ENCODE results near the gene CRHR1.

CRHR1 gene

DNA sequence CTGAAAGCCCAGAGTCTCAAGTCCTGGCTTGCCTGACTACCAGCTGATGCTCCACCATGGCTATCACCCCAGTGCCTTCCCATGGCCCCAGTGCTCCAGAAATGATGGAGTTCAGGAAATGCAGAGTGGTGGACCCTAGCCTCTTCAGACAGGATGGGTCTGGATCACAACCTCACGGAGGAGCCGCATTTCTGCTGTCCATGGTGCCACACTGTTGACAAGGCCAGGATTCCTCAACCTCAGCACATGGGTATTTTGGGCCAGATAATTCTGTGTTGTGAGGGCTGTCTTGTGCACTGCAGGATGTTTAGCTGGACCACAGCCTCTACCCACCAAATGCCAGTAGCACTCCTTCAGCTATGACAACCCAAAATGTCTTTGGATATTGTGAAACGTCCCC lies 6.7 kb upstream of the CRHR1 start:
- DNase-seq (ENCODE audit: extremely low read depth, low read depth), result no peak
- H3K4me3 ChIP-seq (replicated peaks; ENCODE audit: low read depth, low read length), result no peak overlapping the region
- TF ChIP-seq, protein P1, sequence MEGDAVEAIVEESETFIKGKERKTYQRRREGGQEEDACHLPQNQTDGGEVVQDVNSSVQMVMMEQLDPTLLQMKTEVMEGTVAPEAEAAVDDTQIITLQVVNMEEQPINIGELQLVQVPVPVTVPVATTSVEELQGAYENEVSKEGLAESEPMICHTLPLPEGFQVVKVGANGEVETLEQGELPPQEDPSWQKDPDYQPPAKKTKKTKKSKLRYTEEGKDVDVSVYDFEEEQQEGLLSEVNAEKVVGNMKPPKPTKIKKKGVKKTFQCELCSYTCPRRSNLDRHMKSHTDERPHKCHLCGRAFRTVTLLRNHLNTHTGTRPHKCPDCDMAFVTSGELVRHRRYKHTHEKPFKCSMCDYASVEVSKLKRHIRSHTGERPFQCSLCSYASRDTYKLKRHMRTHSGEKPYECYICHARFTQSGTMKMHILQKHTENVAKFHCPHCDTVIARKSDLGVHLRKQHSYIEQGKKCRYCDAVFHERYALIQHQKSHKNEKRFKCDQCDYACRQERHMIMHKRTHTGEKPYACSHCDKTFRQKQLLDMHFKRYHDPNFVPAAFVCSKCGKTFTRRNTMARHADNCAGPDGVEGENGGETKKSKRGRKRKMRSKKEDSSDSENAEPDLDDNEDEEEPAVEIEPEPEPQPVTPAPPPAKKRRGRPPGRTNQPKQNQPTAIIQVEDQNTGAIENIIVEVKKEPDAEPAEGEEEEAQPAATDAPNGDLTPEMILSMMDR (IDR thresholded peaks at IDR 0.05; ENCODE audit: low read depth, low read length, missing control alignments), result no peak

DNA sequence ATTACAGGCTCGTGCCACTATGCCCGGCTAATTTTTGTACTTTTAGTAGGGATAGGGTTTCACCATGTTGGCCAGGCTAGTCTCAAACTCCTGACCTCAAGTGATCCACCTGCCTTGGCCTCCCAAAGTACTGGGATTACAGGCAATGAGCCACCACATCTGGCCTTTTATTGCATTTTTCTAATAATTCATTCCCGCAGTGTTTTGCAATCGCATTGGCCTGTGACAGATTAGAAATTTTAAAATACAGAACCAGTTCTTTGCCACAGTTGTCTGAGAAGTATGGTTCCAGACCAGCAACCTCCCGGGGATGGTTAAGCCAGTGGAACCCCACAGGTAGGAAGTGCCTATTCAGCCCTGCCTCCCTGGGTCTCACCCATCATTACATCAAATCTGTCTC lies 3.2 kb upstream of the CRHR1 start:
- TF ChIP-seq, protein P1 (IDR thresholded peaks at IDR 0.05; ENCODE audit: low read depth, low read length, missing control alignments), result no peak
- no peak for DNase-seq (ENCODE audit: extremely low read depth, low read depth)
- H3K4me3 ChIP-seq (replicated peaks; ENCODE audit: low read depth, low read length), result no peak overlapping the region

DNA sequence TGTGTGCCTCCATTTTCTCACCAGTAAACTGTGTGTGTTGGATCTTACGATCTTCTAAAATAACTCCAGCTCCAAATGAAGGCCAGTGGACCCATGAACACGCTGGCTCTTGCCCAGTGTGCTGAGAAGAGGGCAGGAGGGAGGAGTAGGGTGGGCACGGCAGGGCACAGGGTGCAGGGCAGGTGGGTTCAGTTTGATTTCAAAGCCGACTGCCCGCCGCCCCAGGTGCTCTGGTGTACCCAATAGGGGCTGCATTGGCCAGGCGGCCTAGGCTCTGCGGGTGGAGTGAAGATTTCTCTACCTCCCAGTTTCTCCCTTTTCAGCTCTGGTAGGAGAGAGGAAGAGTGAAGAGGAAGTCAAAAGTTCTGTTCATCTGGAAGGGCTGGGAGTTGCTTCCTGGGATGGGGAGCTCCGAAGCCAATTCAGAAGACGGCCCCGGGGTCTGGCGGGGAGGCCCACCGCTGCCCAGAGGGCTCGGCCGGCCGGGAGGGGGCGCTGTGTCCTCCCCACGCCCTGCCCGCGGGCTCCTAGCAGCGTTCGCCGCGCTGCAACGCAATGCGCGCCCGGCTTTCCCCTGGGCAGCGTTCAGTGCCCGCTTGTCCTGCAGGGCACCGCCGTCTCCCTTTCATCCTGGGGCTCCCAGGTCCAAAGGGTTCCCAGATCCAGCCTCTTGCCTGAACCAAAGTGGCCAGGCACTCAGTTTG lies 1.1 kb upstream of the CRHR1 start:
- no peak for DNase-seq (ENCODE audit: extremely low read depth, low read depth)
- TF ChIP-seq, protein P1 (IDR thresholded peaks at IDR 0.05; ENCODE audit: low read depth, low read length, missing control alignments), result peak; percentile 51
- H3K4me3 ChIP-seq (replicated peaks; ENCODE audit: low read depth, low read length), result no peak overlapping the region

DNA sequence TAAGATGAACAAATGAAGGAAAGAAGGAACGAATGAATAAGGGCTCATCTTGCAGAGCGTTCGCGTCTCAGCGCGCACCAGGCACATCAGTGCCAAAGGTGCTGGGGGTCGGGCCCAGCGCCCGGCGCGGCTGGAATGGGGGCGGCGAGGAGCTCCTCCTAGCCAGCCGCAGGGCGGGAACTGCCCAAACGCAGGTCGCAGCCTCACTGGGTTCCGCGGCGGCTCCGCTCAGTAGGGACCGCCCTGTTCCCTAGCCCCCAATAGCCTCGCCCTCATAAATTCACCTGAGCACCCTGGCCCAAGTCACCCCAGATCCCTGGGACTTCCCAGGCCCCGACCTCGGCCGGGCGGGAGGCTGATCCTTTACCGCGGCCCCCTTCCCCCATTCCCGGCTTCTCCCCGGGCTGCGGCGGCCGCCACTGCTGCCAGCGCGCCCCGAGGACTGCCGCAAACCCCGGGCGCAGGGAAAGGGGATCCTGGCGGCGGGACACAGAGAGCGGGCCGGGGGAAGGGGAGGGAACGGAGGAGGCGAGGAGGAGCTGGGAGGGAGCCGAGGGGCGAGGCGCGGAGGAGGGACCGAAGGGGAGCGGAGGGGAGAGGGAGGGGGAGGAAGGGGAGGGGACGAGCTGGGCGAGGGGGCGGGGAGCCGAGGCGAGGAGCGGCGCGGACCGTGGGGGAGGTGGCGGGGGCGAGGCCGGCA lies 377 bp upstream of the CRHR1 start:
- H3K4me3 ChIP-seq (replicated peaks; ENCODE audit: low read depth, low read length), result no peak overlapping the region
- DNase-seq (ENCODE audit: extremely low read depth, low read depth), result no peak
- TF ChIP-seq, protein P1 (IDR thresholded peaks at IDR 0.05; ENCODE audit: low read depth, low read length, missing control alignments), result no peak

DNA sequence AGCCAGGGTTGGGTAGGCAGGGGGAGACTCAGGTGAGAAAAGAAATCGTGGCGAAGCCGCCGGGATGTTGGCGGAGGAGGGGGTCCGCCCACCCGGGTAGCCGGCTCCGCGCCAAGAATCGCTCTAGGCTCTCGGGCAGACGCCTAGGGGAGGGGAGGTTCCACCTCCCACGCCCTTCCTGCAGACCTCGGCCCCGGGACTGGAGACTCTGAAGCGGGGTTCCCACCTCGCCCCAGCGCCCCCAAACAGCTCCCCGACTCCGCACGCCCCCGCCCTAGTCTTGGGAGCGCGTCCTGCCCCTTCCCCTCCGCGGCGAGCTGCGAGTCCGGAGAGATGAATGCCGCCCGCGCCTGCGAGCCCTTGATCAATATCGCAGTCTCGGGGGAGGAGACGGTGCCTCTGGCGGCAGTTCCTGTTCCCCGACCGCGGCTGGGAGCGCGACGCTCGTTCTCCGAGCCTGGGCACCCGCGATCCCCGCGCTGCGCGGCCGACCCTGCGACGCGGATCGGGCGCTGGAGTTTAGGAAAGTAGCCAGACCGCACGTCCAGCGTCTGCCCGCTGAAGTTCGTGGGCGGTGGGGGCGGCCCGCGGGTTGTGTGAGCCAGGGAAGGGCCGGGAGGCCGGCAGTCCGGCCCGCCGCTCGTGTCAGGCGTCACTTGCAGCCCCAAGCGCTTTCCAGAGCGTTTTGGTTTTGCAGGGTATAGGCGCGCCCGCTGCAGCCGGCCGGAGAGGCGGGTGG lies 790 bp downstream of the CRHR1 start:
- DNase-seq (ENCODE audit: extremely low read depth, low read depth), result no peak
- TF ChIP-seq, protein P1 (IDR thresholded peaks at IDR 0.05; ENCODE audit: low read depth, low read length, missing control alignments), result no peak
- H3K4me3 ChIP-seq (replicated peaks; ENCODE audit: low read depth, low read length), result peak overlapping the region; percentile 5; the same call in 1 of the 2 replicates

DNA sequence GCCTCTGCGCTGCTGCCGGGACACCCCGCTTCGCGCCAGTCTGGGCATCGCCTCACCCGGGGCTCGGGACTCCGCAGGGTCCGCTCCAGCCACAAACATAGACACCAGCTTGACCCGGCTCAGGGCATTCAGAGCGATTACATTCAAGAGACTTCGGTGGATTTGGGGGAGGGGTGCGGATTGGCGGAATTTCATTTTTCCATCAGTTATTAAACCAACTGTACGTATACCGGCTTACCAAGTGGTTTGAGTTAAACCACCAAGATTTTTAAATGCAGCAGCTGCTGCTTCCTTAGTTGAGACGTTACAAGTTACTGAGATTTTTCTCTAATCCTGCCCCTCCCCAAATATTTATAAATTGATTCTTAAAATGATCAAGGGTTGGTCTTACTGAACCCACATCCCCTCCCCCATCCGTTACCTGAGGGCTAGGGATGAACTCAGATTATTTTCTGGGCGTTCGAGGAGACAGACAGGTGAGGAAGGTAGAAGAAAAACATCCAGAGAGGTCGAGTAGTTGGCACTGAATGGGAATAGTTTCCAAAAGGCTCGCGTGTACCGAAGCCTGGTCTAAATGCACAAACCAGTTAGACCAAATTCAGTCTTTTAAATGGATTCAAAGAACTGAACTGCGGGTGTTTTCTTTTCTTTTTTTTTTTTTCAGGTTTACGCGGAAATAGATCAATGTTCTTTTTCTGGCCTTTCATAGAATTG lies 1.5 kb downstream of the CRHR1 start:
- DNase-seq (ENCODE audit: extremely low read depth, low read depth), result no peak
- H3K4me3 ChIP-seq (replicated peaks; ENCODE audit: low read depth, low read length), result no peak overlapping the region
- TF ChIP-seq, protein P1 (IDR thresholded peaks at IDR 0.05; ENCODE audit: low read depth, low read length, missing control alignments), result no peak
